Chondrocyte (in vitro differentiated cells): Measurements from ENCODE around the gene DNASE1L3. TPM values are rescaled to one million over a fixed set of nuclear protein-coding genes. Genes with fewer than 3 reads are reported as not detected.
"Not testable (repeated sequence)": the region's sequence is repeated elsewhere in the genome, so short reads cannot be mapped to it uniquely, and the experiment has no call there.

Experiments used
- DNase-seq: peaks from one replicate; pipeline ENCODE4 v3.0.0; 2021; ENCODE audit warnings: mixed read lengths, low spot score
- H3K27ac Mint-ChIP-seq: one replicate; pipeline ENCODE4 v1.8.0; 2021; ENCODE audit warnings: mild to moderate bottlenecking, moderate library complexity, mixed read lengths; ENCODE audit not compliant: unreplicated experiment
- H3K27me3 Mint-ChIP-seq: 2 replicates; pipeline ENCODE4 v1.8.0; 2021; ENCODE audit warnings: low read depth, mixed read lengths
- H3K36me3 Mint-ChIP-seq: 2 replicates; pipeline ENCODE4 v1.8.0; 2021; ENCODE audit warnings: low read depth, mixed read lengths
- H3K4me1 Mint-ChIP-seq: 2 replicates; pipeline ENCODE4 v1.8.0; 2021; ENCODE audit warnings: low read depth, mild to moderate bottlenecking, mixed read lengths
- H3K4me3 Mint-ChIP-seq: one replicate; pipeline ENCODE4 v1.8.0; 2021; ENCODE audit warnings: mild to moderate bottlenecking, moderate library complexity, mixed read lengths; ENCODE audit not compliant: unreplicated experiment
- H3K9me3 Mint-ChIP-seq: 2 replicates; pipeline ENCODE4 v1.8.0; 2021; ENCODE audit warnings: low read depth, mixed read lengths
- total RNA-seq: library from RNA; stranded (reverse); gene quantifications from 3 replicates; pipeline ENCODE4 v1.2.1, GENCODE V29; 2021
- TF ChIP-seq, protein P1 (sequence below): fragments of 200-600 bp; sonication (generic); IDR thresholded peaks from 2 replicates; pipeline ENCODE4 v1.5.0; 2021; ENCODE audit warnings: antibody characterized with exemption, mild to moderate bottlenecking, moderate library complexity

Gene DNASE1L3
- total RNA-seq, 1 donor from 2014 or later = not detected

DNA sequence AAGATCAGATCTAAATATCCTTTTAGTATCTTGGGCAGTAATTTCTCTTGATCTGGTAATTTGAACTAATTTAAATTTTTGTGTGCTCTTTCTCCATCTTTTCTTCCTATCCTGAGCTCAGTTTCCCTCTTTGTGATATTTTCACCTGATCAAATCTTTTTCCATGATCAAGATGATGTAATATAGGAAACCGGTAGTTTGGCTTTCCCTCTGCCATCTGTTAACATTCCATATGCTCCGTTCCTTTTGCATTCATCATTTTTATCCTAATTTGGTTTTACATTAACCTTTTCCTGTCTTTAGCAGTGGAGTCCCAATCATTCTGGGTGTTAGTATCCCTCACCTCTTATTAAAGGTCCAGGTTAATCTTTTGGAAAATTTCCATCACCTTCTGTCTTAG lies 20.9 kb upstream of the DNASE1L3 start:
- TF ChIP-seq, protein P1, sequence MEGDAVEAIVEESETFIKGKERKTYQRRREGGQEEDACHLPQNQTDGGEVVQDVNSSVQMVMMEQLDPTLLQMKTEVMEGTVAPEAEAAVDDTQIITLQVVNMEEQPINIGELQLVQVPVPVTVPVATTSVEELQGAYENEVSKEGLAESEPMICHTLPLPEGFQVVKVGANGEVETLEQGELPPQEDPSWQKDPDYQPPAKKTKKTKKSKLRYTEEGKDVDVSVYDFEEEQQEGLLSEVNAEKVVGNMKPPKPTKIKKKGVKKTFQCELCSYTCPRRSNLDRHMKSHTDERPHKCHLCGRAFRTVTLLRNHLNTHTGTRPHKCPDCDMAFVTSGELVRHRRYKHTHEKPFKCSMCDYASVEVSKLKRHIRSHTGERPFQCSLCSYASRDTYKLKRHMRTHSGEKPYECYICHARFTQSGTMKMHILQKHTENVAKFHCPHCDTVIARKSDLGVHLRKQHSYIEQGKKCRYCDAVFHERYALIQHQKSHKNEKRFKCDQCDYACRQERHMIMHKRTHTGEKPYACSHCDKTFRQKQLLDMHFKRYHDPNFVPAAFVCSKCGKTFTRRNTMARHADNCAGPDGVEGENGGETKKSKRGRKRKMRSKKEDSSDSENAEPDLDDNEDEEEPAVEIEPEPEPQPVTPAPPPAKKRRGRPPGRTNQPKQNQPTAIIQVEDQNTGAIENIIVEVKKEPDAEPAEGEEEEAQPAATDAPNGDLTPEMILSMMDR = no peak
- no peak overlapping the region for H3K27ac Mint-ChIP-seq
- DNase-seq = no peak
- no peaks in the 10 kb centered on the region for H3K36me3 Mint-ChIP-seq
- peaks cover 6% of the 10 kb centered on the region for H3K4me1 Mint-ChIP-seq
- H3K9me3 Mint-ChIP-seq = no peaks in the 10 kb centered on the region
- H3K27me3 Mint-ChIP-seq = peaks cover 5% of the 10 kb centered on the region
- no peak overlapping the region for H3K4me3 Mint-ChIP-seq

DNA sequence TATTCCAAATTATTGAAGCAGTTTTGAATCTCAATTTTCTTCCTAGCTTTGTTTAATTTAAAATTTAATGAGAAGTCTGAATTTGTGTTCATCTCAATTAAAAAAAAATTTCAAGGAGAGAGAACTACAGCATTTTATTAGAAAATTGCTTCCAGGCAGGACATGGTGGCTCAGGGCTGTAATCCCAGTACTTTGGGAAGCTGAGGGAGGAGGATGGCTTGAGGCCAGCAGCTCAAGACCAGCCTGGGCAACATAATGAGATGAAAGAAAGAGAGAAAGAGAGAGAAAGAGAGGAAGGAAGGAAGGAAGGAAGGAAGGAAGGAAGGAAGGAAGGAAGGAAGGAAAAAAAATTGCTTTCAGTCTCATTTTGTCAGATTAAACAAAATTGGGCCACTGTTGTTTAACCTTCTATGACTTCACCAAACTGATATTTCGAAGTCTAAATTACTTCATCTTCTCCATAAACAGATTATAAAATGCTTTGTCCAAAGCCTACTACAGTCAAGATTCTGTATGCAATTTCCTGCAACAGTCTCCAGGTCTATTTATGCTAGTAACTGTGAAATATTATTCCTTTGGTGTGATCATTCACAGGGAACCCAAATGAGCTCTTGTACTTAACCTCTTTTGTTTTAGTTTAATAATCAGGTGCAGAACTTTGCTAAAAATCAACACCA lies 20.2 kb upstream of the DNASE1L3 start:
- no peak for DNase-seq
- H3K9me3 Mint-ChIP-seq = no peaks in the 10 kb centered on the region
- peaks cover 4% of the 10 kb centered on the region for H3K4me1 Mint-ChIP-seq
- no peak overlapping the region for H3K27ac Mint-ChIP-seq
- peaks cover 6% of the 10 kb centered on the region for H3K27me3 Mint-ChIP-seq
- TF ChIP-seq, protein P1 = no peak
- no peaks in the 10 kb centered on the region for H3K36me3 Mint-ChIP-seq
- no peak overlapping the region for H3K4me3 Mint-ChIP-seq

DNA sequence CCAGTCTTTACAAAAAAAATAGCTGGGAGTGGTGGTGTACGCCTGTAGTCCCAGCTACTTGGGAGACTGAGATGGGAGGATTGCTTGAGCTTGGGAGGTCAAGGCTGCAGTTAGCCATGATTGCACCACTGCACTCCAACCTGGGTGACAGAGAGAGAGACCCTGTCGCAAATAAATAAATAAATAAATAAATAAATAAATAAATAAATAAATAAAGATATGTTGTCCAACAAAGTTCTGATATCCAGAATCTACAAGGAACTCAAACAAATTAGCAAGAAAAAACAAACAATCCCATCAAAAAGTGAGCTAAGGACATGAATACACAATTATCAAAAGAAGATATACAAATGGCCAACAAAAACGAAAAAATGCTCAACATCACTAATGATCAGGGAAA lies 17.2 kb upstream of the DNASE1L3 start:
- not testable (repeated sequence) for H3K4me3 Mint-ChIP-seq, H3K36me3 Mint-ChIP-seq
- peaks cover 15% of the 10 kb centered on the region for H3K27me3 Mint-ChIP-seq

DNA sequence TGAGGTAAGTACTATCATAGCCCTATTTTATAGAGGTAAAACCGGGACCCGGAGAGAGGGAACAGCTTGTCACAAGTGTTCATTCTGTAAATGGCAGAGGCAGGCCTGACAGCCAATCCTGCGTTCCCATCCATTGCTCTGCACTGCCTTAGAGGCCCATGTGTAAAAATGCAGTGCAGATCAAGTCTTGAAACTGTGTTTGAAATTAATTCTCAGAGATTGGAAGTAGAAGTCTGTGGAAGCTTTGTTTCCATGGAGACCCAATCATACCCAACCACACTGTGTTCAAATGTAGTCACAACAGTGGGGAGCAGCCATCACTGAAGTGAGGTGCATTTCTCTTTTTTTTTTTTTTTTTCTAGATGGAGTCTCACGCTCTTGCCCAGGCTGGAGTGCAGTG lies 13.1 kb upstream of the DNASE1L3 start:
- H3K9me3 Mint-ChIP-seq = peaks cover 10% of the 10 kb centered on the region
- no peak overlapping the region for H3K4me3 Mint-ChIP-seq
- peaks cover 10% of the 10 kb centered on the region for H3K27me3 Mint-ChIP-seq
- DNase-seq = no peak
- no peaks in the 10 kb centered on the region for H3K4me1 Mint-ChIP-seq
- TF ChIP-seq, protein P1 = no peak
- H3K27ac Mint-ChIP-seq = no peak overlapping the region
- H3K36me3 Mint-ChIP-seq = no peaks in the 10 kb centered on the region

More for the DNA sequence above, 17.2 kb upstream of the DNASE1L3 start:
- not testable (repeated sequence) for H3K9me3 Mint-ChIP-seq, H3K4me1 Mint-ChIP-seq, H3K27ac Mint-ChIP-seq, DNase-seq

DNA sequence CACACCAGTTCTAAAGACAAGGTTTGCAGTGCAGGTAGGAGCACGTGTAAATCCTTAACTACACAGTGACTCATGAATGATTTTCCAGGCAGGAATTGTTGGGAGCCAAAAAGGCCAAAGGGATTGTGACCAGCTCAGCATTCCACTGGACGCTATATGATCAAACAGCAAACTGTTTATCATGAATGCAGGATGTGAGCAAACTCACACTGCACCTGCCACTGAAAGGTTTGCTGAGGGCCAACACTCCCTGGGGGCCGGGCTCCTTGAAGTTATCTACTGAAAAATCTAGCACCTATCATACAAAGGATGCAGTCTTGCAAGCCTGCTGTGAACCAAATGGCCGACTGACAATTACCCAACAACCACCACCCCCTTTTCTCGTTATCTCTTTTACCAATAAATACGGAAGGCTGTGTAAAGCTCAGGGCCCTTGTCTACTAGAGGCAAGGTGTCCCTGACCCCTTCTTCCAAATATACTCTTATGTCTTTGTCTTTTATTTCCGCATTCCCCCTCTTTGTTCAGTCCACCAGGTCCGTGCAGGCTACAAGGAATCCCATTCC lies 11.5 kb upstream of the DNASE1L3 start:
- Mint-ChIP-seq H3K9me3 (peaks cover 10% of the 10 kb centered on the region), H3K36me3 (no peaks in the 10 kb centered on the region), H3K27me3 (peaks cover 10% of the 10 kb centered on the region), H3K4me3 (no peak overlapping the region), H3K27ac (no peak overlapping the region), H3K4me1 (peaks cover 3% of the 10 kb centered on the region)
- TF ChIP-seq, protein P1 = no peak
- DNase-seq = no peak

DNA sequence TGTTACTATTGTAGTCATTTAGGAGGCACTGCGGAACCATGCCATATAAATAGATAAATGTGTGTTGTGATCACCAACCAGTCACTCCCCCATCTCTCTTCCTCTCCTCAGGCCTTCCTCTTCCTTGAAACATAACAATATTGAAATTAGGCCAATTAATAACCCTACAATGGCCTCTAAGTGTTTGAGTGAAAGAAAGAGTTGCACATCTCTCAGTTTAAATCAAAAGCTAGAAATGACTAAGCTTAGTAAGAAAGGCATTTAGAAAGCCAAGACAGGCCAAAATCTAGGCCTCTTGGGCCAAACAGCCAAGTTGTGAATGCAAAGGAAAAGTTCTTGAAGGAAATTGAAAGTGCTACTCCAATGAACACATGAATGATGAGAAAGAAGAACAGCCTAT lies 8.1 kb upstream of the DNASE1L3 start:
- TF ChIP-seq, protein P1 = no peak
- Mint-ChIP-seq H3K4me3 (no peak overlapping the region), H3K4me1 (peaks cover 6% of the 10 kb centered on the region), H3K27ac (no peak overlapping the region), H3K9me3 (peaks cover 10% of the 10 kb centered on the region), H3K27me3 (peaks cover 12% of the 10 kb centered on the region), H3K36me3 (no peaks in the 10 kb centered on the region)
- DNase-seq = no peak
